GM21381 (cell line): ENCODE data around the gene ROCK1.
A peak's percentile ranks its signal among the peaks of the same experiment; 100 is the strongest.
"Not testable (repeated sequence)": the region's sequence is repeated elsewhere in the genome, so short reads cannot be mapped to it uniquely, and the experiment has no call there.

ENCODE experiments used
- ATAC-seq: cut with Tn5 transposase; IDR thresholded peaks from one replicate; pipeline ENCODE4 v1.9.1; 2021; ENCODE audit warnings: mild to moderate bottlenecking, moderate library complexity; ENCODE audit not compliant: unreplicated experiment

ROCK1 gene

GRCh38 chr18:21111346-21112139 is at the start of gene ROCK1:
TSS of gene ROCK1 (minus strand) at chr18:21111813. CDS start at chr18:21110910, 903 bp downstream.
- ATAC-seq, result peak; percentile 94

DNA sequence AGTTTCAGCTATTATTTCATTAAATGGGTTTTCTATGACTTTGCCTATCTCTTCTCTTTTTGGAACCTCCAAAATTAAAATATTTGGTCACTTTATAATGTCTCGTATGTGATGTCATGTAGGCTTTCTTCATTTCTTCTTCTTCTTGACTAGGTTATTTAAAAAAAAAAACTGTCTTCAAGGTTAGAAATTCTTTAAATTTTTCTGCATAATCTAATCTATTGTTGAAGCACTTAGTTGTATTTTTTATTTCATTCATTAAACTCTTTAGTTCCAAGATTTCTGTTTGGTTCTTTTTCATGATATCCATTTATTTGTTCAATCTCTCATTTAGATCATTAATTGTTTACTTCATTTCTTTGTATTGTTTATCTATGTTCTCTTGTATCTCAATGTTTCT is 43.8 kb upstream of the ROCK1 start:
- no peak for ATAC-seq

- no peak for ATAC-seq
Measured at GRCh38 chr18:21146016-21146415, 34.4 kb upstream of the ROCK1 start.

- no peak for ATAC-seq
Measured at GRCh38 chr18:21145371-21145770, 33.8 kb upstream of the ROCK1 start.

DNA sequence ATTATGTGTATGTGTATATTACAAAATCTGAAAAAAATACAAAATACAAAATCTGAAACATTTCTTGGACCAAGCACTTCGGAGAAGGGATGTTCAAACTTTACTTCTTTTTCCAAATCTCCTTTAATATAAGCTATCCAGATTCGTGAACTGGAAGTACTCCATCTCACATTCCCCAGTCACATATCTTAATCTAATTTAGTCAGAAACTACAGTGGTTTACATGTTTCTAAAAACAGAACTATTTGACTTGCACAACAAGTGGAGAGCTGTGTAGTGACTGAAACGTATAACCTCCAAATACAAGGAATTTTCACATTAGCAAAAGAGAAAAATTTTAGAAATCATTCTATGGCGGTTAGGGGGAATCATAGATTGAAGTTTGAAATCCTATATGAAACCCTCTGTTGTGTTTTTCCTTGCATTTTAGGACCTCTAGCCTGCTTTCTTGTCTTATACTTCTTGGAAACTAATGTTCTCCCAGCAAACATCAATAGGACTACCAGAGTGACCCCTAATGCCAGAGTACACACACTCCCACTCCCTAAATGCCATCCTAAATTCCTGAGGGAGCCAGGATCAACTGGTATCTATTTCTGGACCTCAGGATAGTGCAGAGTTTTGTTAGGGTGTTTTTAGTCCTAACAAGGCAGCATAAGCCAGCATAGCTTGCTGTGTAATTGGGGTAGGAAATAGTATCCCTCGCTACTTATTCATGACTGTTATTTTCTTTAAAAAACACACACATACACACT is 30.2 kb upstream of the ROCK1 start:
- ATAC-seq, result no peak

DNA sequence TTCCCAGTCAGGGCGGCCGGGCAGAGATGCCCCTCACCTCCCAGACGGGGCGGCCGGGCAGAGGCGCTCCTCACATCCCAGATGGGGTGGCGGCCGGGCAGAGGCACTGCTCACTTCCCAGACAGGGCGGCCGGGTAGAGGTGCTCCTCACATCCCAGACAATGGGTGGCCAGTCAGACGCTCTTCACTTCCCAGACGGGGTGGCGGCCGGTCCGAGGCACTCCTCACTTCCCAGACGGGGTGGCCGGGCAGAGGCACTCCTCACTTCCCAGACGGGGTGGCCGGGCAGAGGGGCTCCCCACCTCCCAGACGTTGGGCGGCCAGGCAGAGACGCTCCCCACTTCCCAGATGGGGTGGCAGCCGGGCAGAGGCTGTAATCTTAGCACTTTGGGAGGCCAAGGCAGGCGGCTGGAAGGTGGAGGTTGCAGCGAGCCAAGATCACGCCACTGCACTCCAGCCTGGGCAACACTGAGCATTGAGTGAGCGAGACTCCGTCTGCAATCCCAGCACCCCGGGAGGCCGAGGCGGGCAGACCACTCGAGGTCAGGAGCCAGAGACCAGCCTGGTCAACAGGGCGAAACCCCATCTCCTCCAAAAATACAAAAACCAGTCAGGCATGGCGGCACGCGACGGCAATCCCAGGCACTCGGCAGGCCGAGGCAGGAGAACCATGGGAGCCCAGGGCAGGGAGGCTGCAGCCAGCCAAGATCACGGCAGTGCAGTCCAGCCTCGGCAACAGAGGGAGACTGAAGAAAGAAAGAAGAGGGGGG is 26.3 kb upstream of the ROCK1 start:
- not testable (repeated sequence) for ATAC-seq

DNA sequence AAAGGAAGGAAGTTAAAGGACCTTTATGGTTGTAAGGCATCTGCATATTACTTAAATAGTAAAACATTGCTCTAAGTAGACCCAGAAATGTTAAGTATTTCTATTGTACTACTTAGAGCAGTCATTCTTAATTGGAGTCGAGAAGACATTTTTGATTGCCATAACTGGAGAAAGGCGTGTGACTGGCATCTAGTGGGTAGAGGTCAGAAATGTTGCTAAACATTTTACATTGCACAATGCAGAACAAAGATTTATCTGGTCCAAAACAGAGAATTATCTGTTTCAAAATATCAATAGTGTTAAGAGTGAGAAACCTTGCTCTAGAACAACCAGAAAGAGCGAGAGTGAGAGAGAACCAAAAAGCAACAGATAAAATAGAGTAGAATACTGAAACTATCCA is 23.3 kb upstream of the ROCK1 start:
- ATAC-seq, result no peak

- no peak for ATAC-seq
Measured at GRCh38 chr18:21132398-21132918, 20.8 kb upstream of the ROCK1 start.

DNA sequence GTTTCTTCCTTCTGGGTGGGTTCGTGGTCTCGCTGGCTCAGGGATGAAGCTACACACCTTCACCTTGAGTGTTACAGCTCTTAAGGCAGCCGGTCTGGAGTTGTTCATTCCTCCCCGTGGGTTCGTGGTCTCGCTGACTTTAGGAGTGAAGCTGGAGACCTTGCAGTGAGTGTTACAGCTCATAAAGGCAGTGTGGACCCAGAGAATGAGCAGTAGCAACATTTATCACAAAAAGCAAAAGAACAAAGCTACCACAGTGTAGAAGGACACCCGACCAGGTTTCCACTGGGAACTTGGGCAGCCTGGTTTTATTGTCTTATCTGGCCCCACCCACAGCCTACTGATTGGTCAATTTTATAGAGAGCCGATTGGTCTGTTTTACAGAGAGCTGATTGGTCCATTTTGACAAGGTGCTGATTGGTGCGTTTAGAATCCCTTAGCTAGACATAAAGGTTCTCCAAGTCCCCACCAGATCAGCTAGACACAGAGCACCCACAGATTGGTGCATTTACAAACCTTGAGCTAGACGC is 20.1 kb upstream of the ROCK1 start:
- ATAC-seq, result no peak

DNA sequence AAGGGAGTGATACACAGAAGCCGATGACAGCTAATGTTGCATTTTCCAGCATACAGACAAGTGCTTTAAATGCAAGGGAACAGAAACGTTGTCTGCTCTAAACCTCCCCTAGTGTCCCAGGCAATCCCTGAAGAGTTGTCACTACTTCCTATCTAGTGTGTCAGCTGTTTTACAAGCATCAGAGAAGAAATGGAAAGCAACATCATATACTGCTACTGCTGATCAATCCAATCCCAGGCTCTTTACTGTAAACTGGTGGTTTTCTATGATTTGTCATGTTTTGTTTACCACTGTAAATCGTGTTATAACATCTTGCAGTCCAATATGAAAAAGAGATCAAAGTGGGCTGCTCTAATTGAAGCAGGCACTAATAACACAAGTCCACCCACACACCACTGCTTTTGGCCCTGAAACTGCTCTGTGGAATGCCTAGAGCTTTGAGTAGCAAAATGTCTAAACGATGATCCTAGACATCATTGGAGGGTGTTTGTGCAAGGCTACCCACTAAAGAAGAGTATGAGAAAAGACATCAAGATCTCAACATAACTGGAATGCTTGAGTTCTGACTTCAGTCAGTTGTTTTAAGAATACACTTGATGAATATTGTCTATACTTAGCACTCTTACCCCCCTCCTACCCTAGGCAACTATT is 18.1 kb upstream of the ROCK1 start:
- no peak for ATAC-seq

- no peak for ATAC-seq
Measured at GRCh38 chr18:21123290-21123926, 11.8 kb upstream of the ROCK1 start.

DNA sequence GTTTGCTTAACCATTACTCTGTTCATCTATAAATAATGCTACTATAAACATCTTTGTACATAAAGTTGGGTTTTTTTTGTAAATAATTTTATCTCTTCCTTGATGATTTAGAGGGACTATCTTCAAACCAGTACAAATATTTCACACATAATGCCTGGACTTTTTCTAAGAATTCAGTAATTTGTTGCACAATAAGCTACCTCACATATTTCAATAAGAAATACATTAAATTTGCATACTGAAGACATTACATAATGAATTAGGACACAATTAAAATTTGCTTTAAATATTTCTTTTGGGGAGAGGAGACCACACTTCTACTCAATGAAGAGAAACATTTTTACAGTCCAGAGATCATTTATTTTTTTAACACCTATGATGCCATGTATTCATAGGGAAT is 7.2 kb upstream of the ROCK1 start:
- ATAC-seq, result no peak

GRCh38 chr18:21117409-21118131 is 6.0 kb upstream of the ROCK1 start:
- ATAC-seq, result no peak

- ATAC-seq, result no peak
Measured at GRCh38 chr18:21115519-21116411, 4.2 kb upstream of the ROCK1 start.

GRCh38 chr18:21112543-21113105 is 1.0 kb upstream of the ROCK1 start:
- ATAC-seq, result no peak

DNA sequence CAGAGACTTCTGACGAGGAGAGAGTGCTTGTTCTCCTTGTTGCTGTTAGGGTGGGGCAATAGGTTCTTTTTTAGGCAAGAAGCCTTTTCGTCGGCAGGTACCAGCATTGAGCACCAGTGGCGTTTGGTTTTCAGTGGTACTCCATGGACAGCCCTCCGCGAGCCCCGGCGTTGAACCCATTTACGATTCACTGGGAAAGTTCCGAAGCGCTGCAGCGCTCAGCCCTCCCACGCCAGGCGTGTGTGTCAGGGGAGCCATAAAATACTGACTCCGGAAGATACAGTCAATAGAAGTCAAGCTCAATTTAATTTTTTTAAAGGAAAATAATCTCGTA is 494 bp upstream of the ROCK1 start:
- ATAC-seq, result no peak

- peak; percentile 22 for ATAC-seq
Measured at GRCh38 chr18:21110713-21111345, 784 bp downstream of the ROCK1 start.
